Measurements from ENCODE around the gene MTA3. TPM values are rescaled to one million over a fixed set of nuclear protein-coding genes. Genes with fewer than 3 reads are reported as not detected.

MTA3 gene
- total and polyA plus RNA-seq, 9 donors = 31.9 to 87.5 (median 61.0) TPM

GRCh38 chr2:42758751-42759150 is 190.3 kb downstream of the MTA3 start:
- 94 to 98% (median 98%) methylated on average over 1 of the region's 1 CpG for WGBS, 3 donors
- peaks cover 5% of the 10 kb centered on the region for H3K4me1 ChIP-seq (ENCODE audit: insufficient read depth)
- no peak overlapping the region for H3K4me3 ChIP-seq
- H3K27me3 ChIP-seq = no peaks in the 10 kb centered on the region
- DNase-seq = no peak
- H3K36me3 ChIP-seq = no peaks in the 10 kb centered on the region
- intact Hi-C loops (cut with DNase I) = no loop called here
- no peak overlapping the region for H3K27ac ChIP-seq
- no peak for TF ChIP-seq POLR2A (IDR thresholded peaks at IDR 0.05)
- TF ChIP-seq CTCF (IDR thresholded peaks at IDR 0.05) = no peak
- H3K9me3 ChIP-seq = no peaks in the 10 kb centered on the region

DNA sequence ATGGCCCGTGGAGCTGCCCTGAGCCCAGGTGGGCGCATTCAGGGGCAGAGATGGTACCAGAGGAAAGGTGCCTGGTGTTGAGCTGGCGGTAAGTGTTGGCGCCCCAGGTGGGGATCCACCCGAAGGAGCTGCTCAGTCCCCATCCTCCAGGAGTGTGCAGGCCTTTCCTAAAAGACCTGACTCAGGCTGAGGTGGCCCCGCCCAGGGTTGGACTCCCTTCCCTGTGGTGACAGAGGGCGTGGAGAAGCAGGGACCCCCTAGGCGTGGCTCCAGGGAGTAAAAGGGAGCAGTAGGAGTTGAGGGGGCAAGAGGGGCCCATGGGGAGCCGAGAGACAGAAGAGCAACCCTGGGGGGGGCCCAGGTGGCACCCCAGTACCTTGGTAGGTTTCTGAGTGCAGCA is 193.1 kb downstream of the MTA3 start:
- WGBS, 3 donors = 91 to 96% (median 94%) methylated on average over 9 of the region's 9 CpGs
- Histone ChIP-seq H3K36me3 (no peaks in the 10 kb centered on the region), H3K4me1 (ENCODE audit: insufficient read depth) (no peaks in the 10 kb centered on the region), H3K27me3 (no peaks in the 10 kb centered on the region), H3K27ac (no peak overlapping the region), H3K4me3 (no peak overlapping the region), H3K9me3 (no peaks in the 10 kb centered on the region)
- intact Hi-C loops (cut with DNase I) = no loop called here
- no peak for TF ChIP-seq CTCF (IDR thresholded peaks at IDR 0.05)
- TF ChIP-seq POLR2A (IDR thresholded peaks at IDR 0.05) = no peak
- TF ChIP-seq EP300 (IDR thresholded peaks at IDR 0.05) = no peak
- DNase-seq = no peak

DNA sequence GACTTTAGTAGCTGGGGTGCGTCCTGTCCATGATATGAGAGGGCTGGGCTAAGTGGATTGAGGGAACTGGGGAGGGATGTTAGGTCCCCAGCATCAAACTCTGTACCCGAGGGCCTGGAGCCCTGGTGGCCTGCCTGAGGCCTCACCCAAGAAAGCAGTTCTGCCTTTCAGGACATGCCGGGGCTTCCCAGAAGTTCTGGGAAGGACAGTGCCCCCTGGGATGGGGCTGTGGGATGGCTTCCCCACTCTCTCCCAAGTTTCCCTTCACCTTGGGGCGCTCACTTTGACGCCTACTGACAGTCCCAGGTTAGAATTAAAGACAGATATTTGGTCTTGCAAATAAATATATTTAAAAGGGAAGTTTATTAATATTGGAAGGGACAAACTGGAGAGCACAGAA is 193.7 kb downstream of the MTA3 start:
- no peaks in the 10 kb centered on the region for H3K9me3 ChIP-seq
- no peak for TF ChIP-seq POLR2A (IDR thresholded peaks at IDR 0.05)
- H3K36me3 ChIP-seq = no peaks in the 10 kb centered on the region
- H3K4me3 ChIP-seq = no peak overlapping the region
- H3K27ac ChIP-seq = no peak overlapping the region
- H3K27me3 ChIP-seq = no peaks in the 10 kb centered on the region
- DNase-seq = no peak
- no peaks in the 10 kb centered on the region for H3K4me1 ChIP-seq (ENCODE audit: insufficient read depth)
- 93 to 97% (median 95%) methylated on average over 5 of the region's 5 CpGs for WGBS, 3 donors
- intact Hi-C loops (cut with DNase I) = no loop called here

DNA sequence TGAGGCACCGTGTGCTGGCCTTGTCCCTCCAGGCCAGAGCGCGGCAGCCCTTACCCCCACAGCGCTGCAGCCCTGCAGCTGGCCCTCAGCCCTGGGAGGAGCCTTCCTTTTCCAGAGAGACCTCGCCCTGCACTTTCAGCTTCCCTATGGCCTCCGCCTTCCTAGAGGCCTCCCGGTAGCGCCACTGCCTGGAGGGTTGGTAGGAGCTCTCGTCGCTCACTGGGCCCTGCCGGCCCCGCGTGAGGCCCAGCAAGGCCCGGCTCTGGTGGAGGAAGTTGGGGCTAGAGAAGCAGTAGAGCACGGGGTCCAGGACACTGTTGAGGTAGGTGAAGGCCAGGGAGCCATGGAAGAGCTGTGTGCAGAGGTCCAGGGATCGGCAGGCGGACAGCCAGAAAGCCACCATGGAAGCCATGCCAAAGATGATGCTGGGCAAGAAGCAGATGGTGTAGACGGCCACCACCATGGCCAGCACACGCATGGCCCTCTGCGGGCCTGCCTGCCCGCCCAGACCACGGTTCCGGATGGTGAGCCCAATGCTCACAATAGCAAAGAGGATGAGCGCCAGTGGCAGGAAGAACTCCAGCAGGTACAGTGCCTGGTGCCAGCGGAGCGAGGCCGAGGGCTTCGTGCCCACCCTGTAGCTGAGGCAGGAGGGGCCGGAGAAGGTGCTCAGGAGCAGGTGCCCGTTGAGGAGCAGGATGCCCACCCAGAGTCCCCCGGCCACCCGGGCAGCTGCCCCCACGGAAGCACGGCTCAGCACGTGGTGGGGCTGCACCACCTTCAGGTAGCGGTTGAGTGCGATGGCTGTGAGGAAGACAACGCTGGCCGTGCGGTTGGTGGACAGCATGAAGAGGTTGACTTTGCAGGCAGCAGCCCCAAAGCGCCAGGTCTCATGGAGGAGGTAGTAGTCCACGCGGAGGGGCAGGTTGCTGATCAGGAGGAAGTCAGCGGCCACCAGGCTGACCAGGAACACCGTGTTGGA is 194.7 kb downstream of the MTA3 start:
- no peaks in the 10 kb centered on the region for H3K36me3 ChIP-seq
- DNase-seq = no peak
- WGBS, 3 donors = 94 to 97% (median 94%) methylated on average over 45 of the region's 45 CpGs
- no peaks in the 10 kb centered on the region for H3K9me3 ChIP-seq
- H3K4me1 ChIP-seq (ENCODE audit: insufficient read depth) = no peaks in the 10 kb centered on the region
- no peak overlapping the region for H3K4me3 ChIP-seq
- H3K27me3 ChIP-seq = no peaks in the 10 kb centered on the region
- no peak overlapping the region for H3K27ac ChIP-seq
- TF ChIP-seq EP300 (IDR thresholded peaks at IDR 0.05) = no peak
- no peak for TF ChIP-seq CTCF (IDR thresholded peaks at IDR 0.05)
- TF ChIP-seq POLR2A (IDR thresholded peaks at IDR 0.05) = no peak
- intact Hi-C loops (cut with DNase I) = no loop called here

DNA sequence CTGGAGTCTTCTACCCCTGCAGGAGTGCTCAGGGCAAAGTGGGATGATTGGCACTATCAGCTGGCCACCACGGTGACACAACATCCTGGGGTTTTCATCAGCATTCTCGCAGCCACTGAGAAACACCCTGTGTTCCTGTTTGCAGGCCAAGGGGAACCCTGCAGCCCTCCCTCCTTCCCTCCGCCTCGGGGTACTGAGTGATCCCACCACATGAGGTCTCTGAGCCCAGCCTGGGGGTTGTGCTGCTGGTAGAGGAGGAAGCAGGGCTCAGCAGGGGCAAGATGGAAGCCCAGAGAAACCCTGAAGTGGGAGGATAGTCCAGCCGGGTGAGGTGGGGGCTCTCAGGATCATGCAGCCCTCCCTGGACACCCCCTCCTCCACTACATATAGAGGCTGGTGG is 195.7 kb downstream of the MTA3 start, which contains the start of gene OXER1:
Gene OXER1, minus strand, starts transcription at position 40 of the 400 bp plus-strand sequence. CDS start 73 bp downstream, outside the sequence.
- no peaks in the 10 kb centered on the region for H3K4me1 ChIP-seq (ENCODE audit: insufficient read depth)
- H3K27ac ChIP-seq = no peak within 1 kb of the TSS
- no peaks in the 10 kb centered on the region for H3K36me3 ChIP-seq
- no peak for TF ChIP-seq CTCF (IDR thresholded peaks at IDR 0.05)
- TF ChIP-seq EP300 (IDR thresholded peaks at IDR 0.05) = no peak
- no peak for TF ChIP-seq POLR2A (IDR thresholded peaks at IDR 0.05)
- no peak for DNase-seq
- H3K9me3 ChIP-seq = no peaks in the 10 kb centered on the region
- H3K27me3 ChIP-seq = no peaks in the 10 kb centered on the region
- intact Hi-C loops (cut with DNase I) = no loop called here
- no peak within 1 kb of the TSS for H3K4me3 ChIP-seq
- WGBS, 3 donors = 64 to 66% (median 66%) methylated on average over 5 of the region's 5 CpGs
